Thoracic aorta (tissue), 2 donors: ENCODE measurements around the gene SPEG. TPM values are rescaled to one million over a fixed set of nuclear protein-coding genes. Genes with fewer than 3 reads are reported as not detected.
A peak's percentile ranks its signal among the peaks of the same experiment; 100 is the strongest.

Experiments
- ATAC-seq: fragments of 150-250 bp; one replicate; pipeline ENCODE4 v1.8.0; 2017; ENCODE audit warnings: low read depth; ENCODE audit not compliant: insufficient number of reproducible peaks, low FRiP score
- DNase-seq: peaks from one replicate; pipeline ENCODE4 v3.0.0-alpha.2; 2020; ENCODE audit warnings: low spot score
- H3K27ac ChIP-seq, 2 donors: fragments of 200-600 bp; sonication (generic); 1 replicate in 1 of 2; 2 replicates in 1 of 2; pipeline ENCODE4 v1.5.1; 2016; ENCODE audit warnings: mild to moderate bottlenecking in 2 of 2, moderate library complexity in 2 of 2
- H3K27me3 ChIP-seq: fragments of 200-600 bp; sonication (generic); replicated peaks from 2 replicates; pipeline ENCODE4 v1.6.0; 2016; ENCODE audit warnings: mild to moderate bottlenecking; ENCODE audit not compliant: insufficient read depth
- H3K36me3 ChIP-seq: fragments of 200-600 bp; sonication (generic); one replicate; pipeline ENCODE4 v1.5.1; 2016
- H3K4me1 ChIP-seq, 2 donors: fragments of 200-600 bp; sonication (generic); 1 replicate in 1 of 2; 2 replicates in 1 of 2; pipeline versions ENCODE4 v1.5.1 to v1.6.0; 2016; ENCODE audit warnings: low read depth in 2 of 2, mild to moderate bottlenecking in 1 of 2; ENCODE audit not compliant: control insufficient read depth in 1 of 2
- H3K4me3 ChIP-seq: fragments of 200-600 bp; sonication (generic); 2 replicates; pipeline ENCODE4 v1.5.1; 2016; ENCODE audit warnings: mild to moderate bottlenecking
- H3K9me3 ChIP-seq: fragments of 200-600 bp; sonication (generic); 2 replicates; pipeline ENCODE4 v1.5.1; 2016
- total RNA-seq, 2 donors: library from RNA; depleted of rRNA; stranded (reverse); fragments of >200 nt; gene quantifications; one replicate each; pipeline versions ENCODE4 v1.1.0 to v1.2.3, GENCODE V29; 2016
- TF ChIP-seq, protein P1 (sequence below): fragments of 200-600 bp; sonication (generic); IDR thresholded peaks from one replicate; pipeline ENCODE4 v1.5.1; 2019; ENCODE audit warnings: antibody characterized with exemption

SPEG gene
- total RNA-seq, 2 donors from 2014 or later = 426 to 455 TPM

DNA sequence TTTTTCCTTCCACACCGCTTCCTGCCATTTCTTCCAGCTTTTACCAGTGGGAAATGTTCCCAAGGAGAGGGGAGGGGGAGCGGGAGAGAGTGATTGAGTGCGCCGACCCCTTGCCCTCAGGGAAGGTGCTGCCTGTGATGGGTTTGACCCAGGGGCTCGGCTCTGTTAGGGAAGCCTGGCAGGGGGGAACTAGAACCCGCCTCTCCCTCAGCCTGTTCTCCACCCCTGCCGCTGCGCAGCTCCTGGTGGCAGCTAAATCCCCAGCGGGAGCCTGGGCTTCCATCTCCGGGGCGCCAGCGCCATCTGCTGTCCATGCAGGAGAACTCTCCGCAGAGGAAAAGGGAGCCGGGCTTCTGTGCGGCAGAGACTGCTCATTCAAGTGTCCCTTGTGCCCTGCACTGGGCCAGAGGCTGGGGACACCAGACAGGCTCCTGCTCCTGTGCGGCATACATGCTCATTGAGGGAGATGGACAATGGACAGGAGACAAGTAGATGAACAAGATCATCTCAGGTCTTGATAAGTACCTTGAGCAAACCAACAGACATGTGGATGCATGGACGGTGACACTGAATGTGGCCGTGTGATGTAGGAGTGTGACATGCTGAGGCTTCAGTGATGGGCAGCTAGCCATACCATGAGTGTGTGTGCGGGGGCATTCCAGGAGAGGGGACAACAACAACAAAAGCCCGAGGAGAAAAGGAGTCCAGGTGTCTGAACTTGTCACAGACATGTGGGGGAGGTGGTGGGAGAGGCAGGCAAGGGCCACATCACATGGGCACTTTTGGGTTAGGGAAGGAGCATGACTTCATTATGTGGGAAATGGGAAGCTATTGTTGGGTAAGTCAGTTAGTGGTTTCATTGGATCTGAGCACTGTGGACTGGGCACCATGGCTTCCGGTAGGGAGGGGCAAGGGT is 95.7 kb downstream of the SPEG start:
- H3K27ac ChIP-seq = no peak overlapping the region
- TF ChIP-seq, protein P1, sequence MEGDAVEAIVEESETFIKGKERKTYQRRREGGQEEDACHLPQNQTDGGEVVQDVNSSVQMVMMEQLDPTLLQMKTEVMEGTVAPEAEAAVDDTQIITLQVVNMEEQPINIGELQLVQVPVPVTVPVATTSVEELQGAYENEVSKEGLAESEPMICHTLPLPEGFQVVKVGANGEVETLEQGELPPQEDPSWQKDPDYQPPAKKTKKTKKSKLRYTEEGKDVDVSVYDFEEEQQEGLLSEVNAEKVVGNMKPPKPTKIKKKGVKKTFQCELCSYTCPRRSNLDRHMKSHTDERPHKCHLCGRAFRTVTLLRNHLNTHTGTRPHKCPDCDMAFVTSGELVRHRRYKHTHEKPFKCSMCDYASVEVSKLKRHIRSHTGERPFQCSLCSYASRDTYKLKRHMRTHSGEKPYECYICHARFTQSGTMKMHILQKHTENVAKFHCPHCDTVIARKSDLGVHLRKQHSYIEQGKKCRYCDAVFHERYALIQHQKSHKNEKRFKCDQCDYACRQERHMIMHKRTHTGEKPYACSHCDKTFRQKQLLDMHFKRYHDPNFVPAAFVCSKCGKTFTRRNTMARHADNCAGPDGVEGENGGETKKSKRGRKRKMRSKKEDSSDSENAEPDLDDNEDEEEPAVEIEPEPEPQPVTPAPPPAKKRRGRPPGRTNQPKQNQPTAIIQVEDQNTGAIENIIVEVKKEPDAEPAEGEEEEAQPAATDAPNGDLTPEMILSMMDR = peak; percentile 98
- peaks cover 0 to 9% of the 10 kb centered on the region in 2 donors for H3K4me1 ChIP-seq
- ATAC-seq (peak; percentile 67), DNase-seq (no peak)
- H3K9me3 ChIP-seq = no peaks in the 10 kb centered on the region
- no peaks in the 10 kb centered on the region for H3K36me3 ChIP-seq
- H3K27me3 ChIP-seq = no peaks in the 10 kb centered on the region
- H3K4me3 ChIP-seq = peak overlapping the region; percentile 63

DNA sequence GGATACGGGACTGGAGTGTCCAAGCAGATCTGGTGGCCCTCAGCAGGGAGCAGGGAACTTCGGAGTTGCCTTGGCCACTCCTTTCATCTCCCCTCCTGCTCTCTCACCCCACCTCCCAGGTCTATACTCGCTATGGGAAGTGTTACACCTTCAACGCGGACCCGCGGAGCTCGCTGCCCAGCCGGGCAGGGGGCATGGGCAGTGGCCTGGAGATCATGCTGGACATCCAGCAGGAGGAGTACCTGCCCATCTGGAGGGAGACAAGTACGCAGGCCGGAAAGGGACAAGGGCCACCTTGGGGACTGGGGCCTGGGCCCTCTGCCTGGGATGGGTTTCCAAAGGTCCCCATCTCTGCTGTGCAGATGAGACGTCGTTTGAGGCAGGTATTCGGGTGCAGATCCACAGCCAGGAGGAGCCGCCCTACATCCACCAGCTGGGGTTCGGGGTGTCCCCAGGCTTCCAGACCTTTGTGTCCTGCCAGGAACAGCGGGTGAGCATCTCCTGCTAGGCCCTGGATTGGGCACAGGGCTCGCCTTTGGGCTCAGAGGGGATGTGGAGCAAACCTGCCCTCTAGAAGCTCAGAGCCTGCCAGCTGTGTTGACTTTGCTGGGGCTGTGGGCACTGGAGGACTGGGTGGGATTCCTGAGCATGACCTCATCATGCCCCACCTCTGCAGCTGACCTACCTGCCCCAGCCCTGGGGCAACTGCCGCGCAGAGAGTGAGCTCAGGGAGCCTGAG is 97.2 kb downstream of the SPEG start:
- TF ChIP-seq, protein P1 = no peak
- no peak overlapping the region for H3K4me3 ChIP-seq
- DNase-seq = no peak
- H3K27me3 ChIP-seq = no peaks in the 10 kb centered on the region
- no peaks in the 10 kb centered on the region for H3K9me3 ChIP-seq
- ATAC-seq = no peak
- no peak overlapping the region for H3K27ac ChIP-seq
- peaks cover 0 to 9% of the 10 kb centered on the region in 2 donors for H3K4me1 ChIP-seq
- H3K36me3 ChIP-seq = no peaks in the 10 kb centered on the region

DNA sequence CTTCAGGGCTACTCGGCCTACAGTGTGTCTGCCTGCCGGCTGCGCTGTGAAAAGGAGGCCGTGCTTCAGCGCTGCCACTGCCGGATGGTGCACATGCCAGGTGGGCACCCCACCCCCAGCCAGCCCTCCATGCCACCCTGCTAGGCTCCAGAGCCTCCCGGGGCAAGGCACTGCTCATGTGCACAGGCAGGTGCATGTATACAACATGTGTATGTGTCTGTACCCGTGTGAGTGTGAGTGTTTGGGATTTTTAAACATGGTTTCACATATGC is 97.7 kb downstream of the SPEG start:
- Histone ChIP-seq H3K36me3 (no peaks in the 10 kb centered on the region), H3K9me3 (no peaks in the 10 kb centered on the region), H3K27ac (no peak overlapping the region), H3K27me3 (no peaks in the 10 kb centered on the region), H3K4me3 (no peak overlapping the region), H3K4me1 (peaks cover 0 to 9% of the 10 kb centered on the region in 2 donors)
- TF ChIP-seq, protein P1 = no peak
- DNase-seq (no peak), ATAC-seq (no peak)

DNA sequence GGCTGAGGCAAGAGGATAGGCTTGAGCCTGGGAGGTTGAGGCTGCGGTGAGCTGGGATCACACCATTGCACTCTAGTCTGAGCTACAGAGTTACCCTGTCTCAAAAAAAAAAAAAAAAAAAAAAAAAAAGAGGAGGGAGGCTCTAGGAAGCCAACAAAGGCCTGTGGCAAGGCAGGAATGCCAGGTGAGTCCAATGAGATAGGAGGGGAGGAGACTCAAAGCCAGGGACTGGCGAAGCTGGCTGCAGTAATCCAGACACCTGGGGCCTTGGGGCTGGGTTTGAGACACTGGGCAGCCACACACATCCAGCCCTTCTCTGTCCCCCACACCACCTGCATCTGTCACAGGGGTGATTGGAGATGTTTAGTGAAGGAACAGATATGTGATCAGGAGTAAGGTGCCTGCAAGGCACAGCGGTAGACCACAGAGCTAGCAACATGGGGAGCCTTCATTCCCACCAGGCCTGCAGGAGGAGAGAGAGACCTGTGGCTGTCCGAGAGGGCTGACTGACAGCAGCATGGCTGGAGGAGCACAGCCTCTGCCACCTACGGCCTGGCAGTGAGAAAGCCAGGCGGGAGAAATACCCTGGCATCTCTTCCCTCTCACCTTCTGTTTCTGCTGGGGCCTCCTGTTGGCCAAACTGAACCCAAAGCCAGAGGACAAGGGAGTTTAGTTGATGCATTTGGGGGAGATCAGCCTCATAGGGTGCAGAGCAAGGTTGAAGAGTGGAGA is 99.5 kb downstream of the SPEG start:
- no peaks in the 10 kb centered on the region for H3K9me3 ChIP-seq
- DNase-seq (no peak), ATAC-seq (no peak)
- TF ChIP-seq, protein P1 = no peak
- H3K27ac ChIP-seq = no peak overlapping the region
- H3K4me3 ChIP-seq = no peak overlapping the region
- H3K36me3 ChIP-seq = peaks cover 4% of the 10 kb centered on the region
- H3K4me1 ChIP-seq = peaks cover 0 to 9% of the 10 kb centered on the region in 2 donors
- no peaks in the 10 kb centered on the region for H3K27me3 ChIP-seq

DNA sequence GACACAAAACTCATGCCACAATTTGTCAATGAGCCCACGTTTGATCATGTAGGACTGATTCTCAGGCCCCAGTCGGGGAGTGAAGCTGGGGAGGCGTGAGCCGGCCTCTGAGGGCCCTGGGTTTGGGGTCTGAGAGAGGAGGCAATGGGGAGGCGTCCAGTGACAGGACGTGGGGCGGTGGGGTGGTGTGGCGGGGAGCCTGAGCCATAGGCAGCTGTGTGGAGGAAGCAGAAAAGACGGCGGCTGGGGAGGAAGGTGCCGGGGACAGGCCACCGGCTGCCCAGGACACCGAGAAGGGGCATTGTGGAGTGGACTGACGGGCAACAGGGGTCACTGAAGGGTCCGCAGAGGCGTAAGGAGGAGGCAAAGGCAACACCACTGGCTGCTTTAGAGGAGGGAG is 101.8 kb downstream of the SPEG start:
- Histone ChIP-seq H3K27me3 (no peaks in the 10 kb centered on the region), H3K27ac (no peak overlapping the region), H3K9me3 (no peaks in the 10 kb centered on the region), H3K4me1 (peaks cover 0 to under 1% of the 10 kb centered on the region in 2 donors), H3K4me3 (no peak overlapping the region), H3K36me3 (peaks cover 25% of the 10 kb centered on the region)
- TF ChIP-seq, protein P1 = no peak
- DNase-seq (no peak), ATAC-seq (no peak)
